Right lobe of liver (tissue), 4 donors: ENCODE data around the gene CDH1.
A peak's percentile ranks its signal among the peaks of the same experiment; 100 is the strongest.

Source experiments
- CTCF ChIP-seq, 4 donors: fragments of 200-600 bp in 3 of 4; fragments of 450-650 bp in 1 of 4; IDR thresholded peaks; one replicate each; pipeline versions ENCODE4 v1.5.1 to v1.8.0; 2016 to 2022; ENCODE audit warnings: antibody characterized with exemption in 4 of 4, mild to moderate bottlenecking in 2 of 4
- POLR2A ChIP-seq: fragments of 450-650 bp; IDR thresholded peaks from one replicate; pipeline ENCODE4 v1.6.1; 2017; ENCODE audit warnings: antibody characterized with exemption, mild to moderate bottlenecking
- donor health status: DM: no; HTN: no; CAD: no.
- donor health status: DM: no; HTN: no; CAD: no.
- donor health status: DM: no; HTN: yes; CAD: no.

GRCh38 chr16:68792465-68793324 is 55.6 kb downstream of the CDH1 start:
- TF ChIP-seq CTCF (IDR thresholded peaks at IDR 0.05): no peak
- peak; percentile 53 for TF ChIP-seq POLR2A
